Measurements from ENCODE around the gene TTLL5. TPM values are rescaled to one million over a fixed set of nuclear protein-coding genes. Genes with fewer than 3 reads are reported as not detected.
A peak's percentile ranks its signal among the peaks of the same experiment; 100 is the strongest.

TTLL5 gene
- total and polyA plus RNA-seq, 2 of the 4 experiments (the other 2 are of a cell fraction) = 11.9 to 16.7 TPM

GRCh38 chr14:75905147-75905904 lies 244.3 kb downstream of the TTLL5 start:
- Histone ChIP-seq H2BK5ac (ENCODE audit: low read depth, low read length, poor library complexity, severe bottlenecking) (no peak overlapping the region), H3K4me2 (ENCODE audit: low read depth, low read length) (no peak overlapping the region), H4K8ac (ENCODE audit: low read depth in 2 of 2, low read length in 2 of 2) (no peak overlapping the region), H2AFZ (replicated peaks; ENCODE audit: low read length, poor library complexity) (no peak overlapping the region), H2BK15ac (ENCODE audit: low read depth, low read length) (no peak overlapping the region), H3K9me1 (ENCODE audit: insufficient read depth, low read length) (no peaks in the 10 kb centered on the region), H3K27ac (ENCODE audit: insufficient read depth, low read length) (no peak overlapping the region), H3K18ac (ENCODE audit: low read depth, low read length) (no peak overlapping the region), H3K23ac (ENCODE audit: low read depth, low read length) (no peak overlapping the region), H3K9ac (ENCODE audit: low read depth, low read length) (no peak overlapping the region), H3K56ac (ENCODE audit: extremely low read depth, insufficient read depth, low read length) (no peak overlapping the region), H3K9me3 (ENCODE audit: control insufficient read depth, insufficient read depth, low read length) (no peaks in the 10 kb centered on the region), H3K4me3 (ENCODE audit: insufficient read depth, low read depth, low read length) (no peak overlapping the region), H4K20me1 (ENCODE audit: insufficient read depth, low read length) (no peaks in the 10 kb centered on the region), H4K91ac (ENCODE audit: insufficient read depth, low read depth, low read length) (no peak overlapping the region), H2BK120ac (ENCODE audit: low read depth, low read length) (no peak overlapping the region), H3K79me1 (ENCODE audit: low read depth in 1 of 2, low read length in 2 of 2) (no peaks in the 10 kb centered on the region), H3K14ac (replicated peaks; ENCODE audit: low read depth, low read length) (no peak overlapping the region), H3K27me3 (ENCODE audit: control insufficient read depth, insufficient read depth, low read length) (no peaks in the 10 kb centered on the region), H4K5ac (ENCODE audit: low read depth, low read length) (no peak overlapping the region), H2BK20ac (ENCODE audit: low read depth, low read length) (no peak overlapping the region), H3K4me1 (ENCODE audit: control insufficient read depth, insufficient read depth, low read length) (peaks cover 2% of the 10 kb centered on the region; the same call in 1 of the 2 replicates), H2AK5ac (ENCODE audit: low read depth, low read length) (no peak overlapping the region), H3K4ac (ENCODE audit: low read depth, low read length) (no peak overlapping the region), H2AK9ac (replicated peaks; ENCODE audit: low read depth, low read length, poor library complexity) (no peak overlapping the region), H3K36me3 (ENCODE audit: control insufficient read depth, insufficient read depth, low read length) (peaks cover 2% of the 10 kb centered on the region; the same call in 1 of the 2 replicates)
- 63% methylated on average over 2 of the region's 7 CpGs; no CpG with 5 or more reads in 1 of the 2 experiments for WGBS, 2 experiments (ENCODE audit: extremely low coverage in 2 of 2, insufficient read length in 1 of 2)
- ATAC-seq (ENCODE audit: low read depth) = peak; percentile 57
- TF ChIP-seq CEBPB (IDR thresholded peaks at IDR 0.05; ENCODE audit: low read depth, low read length) (no peak), MAFK (IDR thresholded peaks at IDR 0.05; ENCODE audit: low read depth, low read length) (peak; percentile 30; the same call in 1 of the 2 replicates), RAD21 (IDR thresholded peaks at IDR 0.05; ENCODE audit: low read length) (no peak), CTCF (conservative IDR thresholded peaks at IDR 0.05; ENCODE audit: low read depth, low read length) (no peak)
- DNase-seq = peak; percentile 53
- ChIA-PET CTCF (interaction anchor here (0.6 to 1.9 kb wide), 6 partner anchors 9 to 195 kb away, joined by 3 to 10 read pairs (median 4); partner anchors contain the start of gene IFT43), POLR2A (ENCODE audit: unreplicated experiment) (interaction anchor here (0.6 kb wide), 1 partner anchor 33 kb away, joined by 4 read pairs; no protein-coding TSS in a partner anchor)
- BruUV-seq (replicated peaks) = no TSS peak
- intact Hi-C loops (cut with micrococcal nuclease) (loop anchor here (10.0 kb wide), 1 partner anchor 479 kb away; no protein-coding TSS in a partner anchor), dilution Hi-C loops (cut with HindIII; ENCODE audit: low sequenced_read_pairs, unreplicated experiment) (no loop called here), in situ Hi-C loops (cut with MboI; ENCODE audit: low sequenced_read_pairs) (no loop called here)
